Right lobe of liver (tissue), 6 donors: ENCODE measurements around the gene DBN1. TPM values are rescaled to one million over a fixed set of nuclear protein-coding genes. Genes with fewer than 3 reads are reported as not detected.
A peak's percentile ranks its signal among the peaks of the same experiment; 100 is the strongest.

Experiments used
- ATAC-seq, 4 donors: fragments of 200-7000 bp; cut with Tn5 transposase; one replicate each; pipeline ENCODE4 v1.9.1; 2020; ENCODE audit warnings: mild to moderate bottlenecking in 4 of 4, moderate library complexity in 4 of 4
- DNase-seq, 3 donors: peaks; one replicate each; pipeline ENCODE4 v3.0.0-alpha.2; 2020
- H3K27ac ChIP-seq, 3 donors: fragments of 200-600 bp; one replicate each; pipeline ENCODE4 v1.8.0; 2022
- H3K27me3 ChIP-seq, 2 donors: fragments of 200-600 bp; one replicate each; pipeline ENCODE4 v1.8.0; 2022
- H3K36me3 ChIP-seq, 4 donors: fragments of 200-600 bp; sonication (generic) in 1 of 4; one replicate each; pipeline versions ENCODE4 v1.5.1 to v1.8.0; 2017 to 2022; ENCODE audit warnings: control low read depth in 1 of 4
- H3K4me1 ChIP-seq, 4 donors: fragments of 200-600 bp; sonication (generic) in 1 of 4; one replicate each; pipeline versions ENCODE4 v1.5.1 to v1.8.0; 2017 to 2022; ENCODE audit warnings: control low read depth in 1 of 4
- H3K4me3 ChIP-seq, 3 donors: fragments of 200-600 bp; one replicate each; pipeline ENCODE4 v1.8.0; 2022
- H3K9me3 ChIP-seq, 4 donors: fragments of 200-600 bp; sonication (generic) in 1 of 4; one replicate each; pipeline versions ENCODE4 v1.5.1 to v1.8.0; 2017 to 2022; ENCODE audit warnings: control low read depth in 1 of 4
- CTCF ChIP-seq, 4 donors: fragments of 200-600 bp in 3 of 4; fragments of 450-650 bp in 1 of 4; IDR thresholded peaks; one replicate each; pipeline versions ENCODE4 v1.5.1 to v1.8.0; 2016 to 2022; ENCODE audit warnings: antibody characterized with exemption in 4 of 4, mild to moderate bottlenecking in 2 of 4
- POLR2A ChIP-seq: fragments of 450-650 bp; IDR thresholded peaks from one replicate; pipeline ENCODE4 v1.6.1; 2017; ENCODE audit warnings: antibody characterized with exemption, mild to moderate bottlenecking
- WGBS: methylation state at CpG from one replicate; pipeline ENCODE4 v1.1.6; 2018; ENCODE audit warnings: low coverage, low lambda C conversion rate; ENCODE audit not compliant: insufficient coverage; ENCODE audit errors: missing lambda C conversion rate; 5-methylcytosine and 5-hydroxymethylcytosine counted together
- intact Hi-C, 2 donors: fragments of 100-400 bp; cut with DNase I; formaldehyde crosslinking; loops; one replicate each; pipeline versions ENCODE4 v1.11.2 to v1.14.1; 2022
- total RNA-seq, 6 experiments: library from RNA; depleted of rRNA in 2 of 6; stranded (reverse); fragments of >200 nt in 2 of 6; fragmentation: NEBNext Ultra II Directional in 3 of 6; extraction: Animal tissue kit (Norgen Biotek cat#: 25700) in 3 of 6; gene quantifications; one replicate each; pipeline versions ENCODE4 v1.1.0 to v1.2.4, GENCODE V29; 2016 to 2023
- donor health status: DM: no; HTN: yes; CAD: no.
- donor health status: DM: no; HTN: no; CAD: no.
- donor health status: DM: no; HTN: no; CAD: no.
- donor health status: DM: no; HTN: yes; CAD: no.
- donor health status: DM: no; HTN: yes; CAD: no.

DBN1 gene
- total RNA-seq, 6 experiments from 2014 or later = 1.1 to 4.6 (median 3.1) TPM

GRCh38 chr5:177516601-177517568, 43.5 kb upstream of the DBN1 start, which contains the start of gene DDX41:
TSS of gene DDX41 (minus strand) at chr5:177516961. CDS start at chr5:177516945, 16 bp downstream.
- no peaks in the 10 kb centered on the region for H3K9me3 ChIP-seq
- intact Hi-C loops = no loop called here
- DNase-seq = peak; percentile 95 to 98 (median 97)
- WGBS = 0% methylated on average over 13 of the region's 96 CpGs
- peak within 1 kb of the TSS; percentile 67 to 76 (median 67) for H3K4me3 ChIP-seq
- peak within 1 kb of the TSS; percentile 33 to 66 (median 61) for H3K27ac ChIP-seq
- H3K4me1 ChIP-seq = peaks cover 0 to 11% (median 4%) of the 10 kb centered on the region in 4 donors
- TF ChIP-seq POLR2A = no peak
- TF ChIP-seq CTCF (IDR thresholded peaks at IDR 0.05) = no peak
- peak; percentile 89 to 95 (median 92) for ATAC-seq
- no peaks in the 10 kb centered on the region for H3K27me3 ChIP-seq
- H3K36me3 ChIP-seq = peaks cover 0 to 47% (median 10%) of the 10 kb centered on the region in 4 donors

- TF ChIP-seq POLR2A = no peak
- no peak for TF ChIP-seq CTCF (IDR thresholded peaks at IDR 0.05)
- ATAC-seq = no peak
These were observed 42.1 kb upstream of the DBN1 start for GRCh38 chr5:177515580-177515979.

GRCh38 chr5:177514541-177514940, 41.1 kb upstream of the DBN1 start:
- Histone ChIP-seq H3K4me3 (no peak overlapping the region), H3K4me1 (peaks cover 0 to 11% (median 4%) of the 10 kb centered on the region in 4 donors), H3K36me3 (peaks cover 0 to 44% (median 11%) of the 10 kb centered on the region in 4 donors), H3K9me3 (no peaks in the 10 kb centered on the region), H3K27ac (no peak overlapping the region), H3K27me3 (no peaks in the 10 kb centered on the region)
- WGBS = 100% methylated on average over 1 of the region's 11 CpGs
- intact Hi-C loops = no loop called here
- DNase-seq (no peak), ATAC-seq (no peak)
- TF ChIP-seq CTCF (IDR thresholded peaks at IDR 0.05) (no peak), POLR2A (no peak)

More at GRCh38 chr5:177515580-177515979, 42.1 kb upstream of the DBN1 start:
- DNase-seq = no peak
- Histone ChIP-seq H3K9me3 (no peaks in the 10 kb centered on the region), H3K4me3 (peak overlapping the region in 1 of 3 donors; percentile 67), H3K36me3 (peaks cover 0 to 46% (median 11%) of the 10 kb centered on the region in 4 donors), H3K27me3 (no peaks in the 10 kb centered on the region), H3K27ac (no peak overlapping the region), H3K4me1 (peaks cover 0 to 11% (median 4%) of the 10 kb centered on the region in 4 donors)
- 80% methylated on average over 2 of the region's 7 CpGs for WGBS
- intact Hi-C loops = no loop called here

GRCh38 chr5:177513500-177513899, 40.1 kb upstream of the DBN1 start:
- Histone ChIP-seq H3K4me1 (peaks cover 0 to 11% (median 4%) of the 10 kb centered on the region in 4 donors), H3K36me3 (peaks cover 0 to 44% (median 11%) of the 10 kb centered on the region in 4 donors), H3K9me3 (no peaks in the 10 kb centered on the region), H3K4me3 (no peak overlapping the region), H3K27ac (no peak overlapping the region), H3K27me3 (no peaks in the 10 kb centered on the region)
- no peak for ATAC-seq
- peak in 2 of 3 donors; percentile 47 to 48 for DNase-seq
- intact Hi-C loops = no loop called here
- TF ChIP-seq CTCF (IDR thresholded peaks at IDR 0.05) (no peak), POLR2A (no peak)
- 100% methylated on average over 1 of the region's 15 CpGs for WGBS
